ELF-1 (cell line): Measurements from ENCODE around the gene DPF3.

Experiments used
- DNase-seq: peaks from one replicate; pipeline ENCODE4 v3.0.0-alpha.2; 2016; ENCODE audit warnings: low read depth, low spot score

DPF3 gene

GRCh38 chr14:72742838-72743195 is 151.1 kb downstream of the DPF3 start:
- DNase-seq, result no peak

- peak; percentile 56 for DNase-seq
Measured at GRCh38 chr14:72742118-72742837, 151.6 kb downstream of the DPF3 start.

- DNase-seq, result no peak
Measured at GRCh38 chr14:72741826-72742117, 152.1 kb downstream of the DPF3 start.

- DNase-seq, result no peak
Measured at GRCh38 chr14:72740966-72741825, 152.7 kb downstream of the DPF3 start.

GRCh38 chr14:72740504-72740961 is 153.4 kb downstream of the DPF3 start:
- no peak for DNase-seq

GRCh38 chr14:72739446-72740405 is 154.2 kb downstream of the DPF3 start:
- DNase-seq, result no peak

GRCh38 chr14:72738161-72738611 is 155.7 kb downstream of the DPF3 start:
- no peak for DNase-seq

- no peak for DNase-seq
Measured at GRCh38 chr14:72737560-72737943, 156.3 kb downstream of the DPF3 start.

GRCh38 chr14:72736786-72737559 is 156.9 kb downstream of the DPF3 start:
- DNase-seq, result no peak

- peak; percentile 10 for DNase-seq
Measured at GRCh38 chr14:72736308-72736707, 157.6 kb downstream of the DPF3 start.

GRCh38 chr14:72732022-72732780 is 161.7 kb downstream of the DPF3 start:
- DNase-seq, result no peak

- DNase-seq, result no peak
Measured at GRCh38 chr14:72731252-72732020, 162.5 kb downstream of the DPF3 start.

- no peak for DNase-seq
Measured at GRCh38 chr14:72730468-72730867, 163.4 kb downstream of the DPF3 start.

- DNase-seq, result no peak
Measured at GRCh38 chr14:72726444-72726843, 167.5 kb downstream of the DPF3 start.

- no peak for DNase-seq
Measured at GRCh38 chr14:72723858-72724530, 169.9 kb downstream of the DPF3 start.

GRCh38 chr14:72722201-72722785 is 171.6 kb downstream of the DPF3 start:
- no peak for DNase-seq

- DNase-seq, result no peak
Measured at GRCh38 chr14:72721083-72721482, 172.8 kb downstream of the DPF3 start.

GRCh38 chr14:72717220-72717619 is 176.7 kb downstream of the DPF3 start:
- DNase-seq, result no peak

- no peak for DNase-seq
Measured at GRCh38 chr14:72716476-72716875, 177.4 kb downstream of the DPF3 start.
